Measurements from ENCODE around the gene LRATD1.

The LRATD1 gene

DNA sequence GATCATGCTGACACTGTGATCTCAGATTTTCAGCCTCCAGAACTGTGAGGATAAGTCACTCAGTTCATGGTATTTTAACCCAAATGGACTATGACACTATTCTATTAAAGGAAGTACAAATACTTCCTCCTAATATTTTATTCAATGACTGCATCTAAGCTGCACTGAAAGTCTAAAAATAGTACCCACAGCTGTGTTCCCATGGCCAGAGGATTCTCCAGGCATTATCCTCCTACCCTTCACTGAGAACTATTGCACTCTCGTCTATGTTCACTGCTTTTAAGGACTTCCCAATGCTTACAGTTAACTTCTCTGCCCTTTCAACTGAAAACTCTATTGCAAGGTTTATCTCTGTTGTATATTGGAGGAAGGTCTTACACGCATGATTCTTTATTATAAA lies 15.2 kb downstream of the LRATD1 start:
- H3K27me3 ChIP-seq (ENCODE audit: insufficient read depth, insufficient read length) = no peaks in the 10 kb centered on the region
- H3K9me3 ChIP-seq (ENCODE audit: insufficient read depth, low read length) = no peaks in the 10 kb centered on the region
- H3K9ac ChIP-seq (ENCODE audit: insufficient read length, low read depth) = no peak overlapping the region
- no peak overlapping the region for H3K4me3 ChIP-seq (ENCODE audit: insufficient read length, low read depth)
- H3K36me3 ChIP-seq (ENCODE audit: insufficient read depth, insufficient read length, low read length) = no peaks in the 10 kb centered on the region
- H3K4me1 ChIP-seq (ENCODE audit: insufficient read depth, insufficient read length) = no peaks in the 10 kb centered on the region
- TF ChIP-seq SUZ12 (IDR thresholded peaks at IDR 0.05; ENCODE audit: extremely low read depth, insufficient read depth, insufficient read length) = no peak
- no peak for TF ChIP-seq ZNF274 (IDR thresholded peaks at IDR 0.05; ENCODE audit: low read depth, low read length)
- no peak for TF ChIP-seq YY1 (IDR thresholded peaks at IDR 0.05; ENCODE audit: insufficient read depth, insufficient read length)
- no peak for DNase-seq (ENCODE audit: low read depth, low spot score)

DNA sequence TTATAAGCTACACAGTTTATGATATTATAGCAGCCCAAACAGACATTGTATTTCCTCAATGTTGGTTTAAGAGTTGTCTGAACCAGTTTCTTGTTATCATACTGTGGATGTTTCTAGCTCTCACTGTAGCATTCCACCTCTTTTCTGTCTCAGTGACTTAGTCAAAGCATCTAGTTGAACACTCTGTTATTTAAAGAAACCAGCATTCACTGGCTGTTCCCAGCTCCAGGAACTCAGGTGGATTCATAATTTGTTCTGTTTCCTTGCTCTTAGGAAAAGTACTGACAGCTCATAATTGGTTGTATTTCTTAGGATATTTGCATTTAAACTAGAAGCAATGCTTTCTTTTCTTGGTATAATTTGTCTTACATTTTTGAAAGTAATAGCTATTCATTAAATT lies 17.5 kb downstream of the LRATD1 start:
- Histone ChIP-seq H3K9ac (ENCODE audit: insufficient read length, low read depth) (no peak overlapping the region), H3K36me3 (ENCODE audit: insufficient read depth, insufficient read length, low read length) (no peaks in the 10 kb centered on the region), H3K4me3 (ENCODE audit: insufficient read length, low read depth) (no peak overlapping the region), H3K9me3 (ENCODE audit: insufficient read depth, low read length) (no peaks in the 10 kb centered on the region), H3K4me1 (ENCODE audit: insufficient read depth, insufficient read length) (no peaks in the 10 kb centered on the region), H3K27me3 (ENCODE audit: insufficient read depth, insufficient read length) (no peaks in the 10 kb centered on the region)
- no peak for TF ChIP-seq ZNF274 (IDR thresholded peaks at IDR 0.05; ENCODE audit: low read depth, low read length)
- no peak for TF ChIP-seq SUZ12 (IDR thresholded peaks at IDR 0.05; ENCODE audit: extremely low read depth, insufficient read depth, insufficient read length)
- TF ChIP-seq YY1 (IDR thresholded peaks at IDR 0.05; ENCODE audit: insufficient read depth, insufficient read length) = no peak
- no peak for DNase-seq (ENCODE audit: low read depth, low spot score)

- no peak overlapping the region for H3K9ac ChIP-seq (ENCODE audit: insufficient read length, low read depth)
- H3K36me3 ChIP-seq (ENCODE audit: insufficient read depth, insufficient read length, low read length) = no peaks in the 10 kb centered on the region
- no peaks in the 10 kb centered on the region for H3K9me3 ChIP-seq (ENCODE audit: insufficient read depth, low read length)
- no peak overlapping the region for H3K4me3 ChIP-seq (ENCODE audit: insufficient read length, low read depth)
- TF ChIP-seq SUZ12 (IDR thresholded peaks at IDR 0.05; ENCODE audit: extremely low read depth, insufficient read depth, insufficient read length) (no peak), YY1 (IDR thresholded peaks at IDR 0.05; ENCODE audit: insufficient read depth, insufficient read length) (no peak), ZNF274 (IDR thresholded peaks at IDR 0.05; ENCODE audit: low read depth, low read length) (no peak)
- DNase-seq (ENCODE audit: low read depth, low spot score) = no peak
- no peaks in the 10 kb centered on the region for H3K4me1 ChIP-seq (ENCODE audit: insufficient read depth, insufficient read length)
- no peaks in the 10 kb centered on the region for H3K27me3 ChIP-seq (ENCODE audit: insufficient read depth, insufficient read length)
These were observed 22.3 kb downstream of the LRATD1 start for GRCh38 chr2:14654835-14655282.

GRCh38 chr2:14656146-14656545 lies 23.6 kb downstream of the LRATD1 start:
- H3K9me3 ChIP-seq (ENCODE audit: insufficient read depth, low read length) = no peaks in the 10 kb centered on the region
- no peaks in the 10 kb centered on the region for H3K4me1 ChIP-seq (ENCODE audit: insufficient read depth, insufficient read length)
- no peaks in the 10 kb centered on the region for H3K27me3 ChIP-seq (ENCODE audit: insufficient read depth, insufficient read length)
- DNase-seq (ENCODE audit: low read depth, low spot score) = no peak
- no peaks in the 10 kb centered on the region for H3K36me3 ChIP-seq (ENCODE audit: insufficient read depth, insufficient read length, low read length)
- TF ChIP-seq SUZ12 (IDR thresholded peaks at IDR 0.05; ENCODE audit: extremely low read depth, insufficient read depth, insufficient read length) = no peak
- no peak for TF ChIP-seq ZNF274 (IDR thresholded peaks at IDR 0.05; ENCODE audit: low read depth, low read length)
- no peak for TF ChIP-seq YY1 (IDR thresholded peaks at IDR 0.05; ENCODE audit: insufficient read depth, insufficient read length)
- H3K4me3 ChIP-seq (ENCODE audit: insufficient read length, low read depth) = no peak overlapping the region
- no peak overlapping the region for H3K9ac ChIP-seq (ENCODE audit: insufficient read length, low read depth)

DNA sequence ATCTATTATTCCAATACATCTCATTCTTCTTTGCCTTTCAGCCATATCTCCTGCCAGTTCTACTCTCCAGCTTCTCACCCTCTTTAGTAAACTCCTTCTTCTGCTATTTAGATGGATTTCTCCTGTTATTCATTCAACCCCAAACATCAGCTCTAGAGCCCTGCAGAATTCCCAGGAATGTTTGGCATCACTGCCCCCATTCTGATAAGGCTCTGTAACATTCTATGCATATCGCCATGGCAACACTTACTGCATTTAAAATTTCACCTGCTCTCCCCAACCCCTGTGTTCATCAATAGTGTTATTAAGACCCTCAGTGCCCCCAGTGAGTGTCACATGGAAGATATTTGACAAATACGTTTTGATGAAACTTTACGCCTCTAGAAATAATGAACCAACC lies 28.6 kb downstream of the LRATD1 start:
- no peaks in the 10 kb centered on the region for H3K4me1 ChIP-seq (ENCODE audit: insufficient read depth, insufficient read length)
- H3K4me3 ChIP-seq (ENCODE audit: insufficient read length, low read depth) = no peak overlapping the region
- no peak overlapping the region for H3K9ac ChIP-seq (ENCODE audit: insufficient read length, low read depth)
- TF ChIP-seq SUZ12 (IDR thresholded peaks at IDR 0.05; ENCODE audit: extremely low read depth, insufficient read depth, insufficient read length) (no peak), YY1 (IDR thresholded peaks at IDR 0.05; ENCODE audit: insufficient read depth, insufficient read length) (no peak), ZNF274 (IDR thresholded peaks at IDR 0.05; ENCODE audit: low read depth, low read length) (no peak)
- no peaks in the 10 kb centered on the region for H3K36me3 ChIP-seq (ENCODE audit: insufficient read depth, insufficient read length, low read length)
- H3K27me3 ChIP-seq (ENCODE audit: insufficient read depth, insufficient read length) = no peaks in the 10 kb centered on the region
- peak; percentile 8 for DNase-seq (ENCODE audit: low read depth, low spot score)
- H3K9me3 ChIP-seq (ENCODE audit: insufficient read depth, low read length) = no peaks in the 10 kb centered on the region

DNA sequence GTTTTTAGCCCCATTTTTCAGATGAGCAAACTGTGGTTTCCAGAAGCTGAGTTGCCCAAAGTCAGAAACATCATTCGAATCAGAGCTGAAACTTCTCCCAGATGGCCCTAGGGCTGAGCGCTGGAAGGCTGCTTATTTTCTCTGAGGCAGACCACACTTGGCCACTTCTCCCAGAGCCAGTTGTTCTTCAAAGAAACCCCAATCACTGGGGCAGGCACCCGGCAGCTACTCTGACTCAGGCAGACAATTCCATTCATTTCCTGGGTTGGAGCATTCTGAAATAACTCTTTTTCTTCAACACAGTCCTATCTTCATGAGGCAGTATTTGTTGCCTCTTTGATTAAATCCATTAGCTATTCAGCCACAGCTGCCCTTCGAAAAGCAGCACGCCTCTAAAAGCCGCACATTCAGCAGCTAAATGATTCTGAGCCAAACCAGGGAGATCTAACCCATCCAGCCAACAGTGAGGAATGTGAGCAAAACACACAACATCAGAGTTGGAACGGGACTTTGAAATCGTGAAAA lies 40.9 kb downstream of the LRATD1 start:
- no peak overlapping the region for H3K9ac ChIP-seq (ENCODE audit: insufficient read length, low read depth)
- TF ChIP-seq ZNF274 (IDR thresholded peaks at IDR 0.05; ENCODE audit: low read depth, low read length) (no peak), YY1 (IDR thresholded peaks at IDR 0.05; ENCODE audit: insufficient read depth, insufficient read length) (no peak), SUZ12 (IDR thresholded peaks at IDR 0.05; ENCODE audit: extremely low read depth, insufficient read depth, insufficient read length) (no peak)
- no peak for DNase-seq (ENCODE audit: low read depth, low spot score)
- H3K4me3 ChIP-seq (ENCODE audit: insufficient read length, low read depth) = no peak overlapping the region
- no peaks in the 10 kb centered on the region for H3K4me1 ChIP-seq (ENCODE audit: insufficient read depth, insufficient read length)
- H3K36me3 ChIP-seq (ENCODE audit: insufficient read depth, insufficient read length, low read length) = no peaks in the 10 kb centered on the region
- H3K27me3 ChIP-seq (ENCODE audit: insufficient read depth, insufficient read length) = no peaks in the 10 kb centered on the region
- H3K9me3 ChIP-seq (ENCODE audit: insufficient read depth, low read length) = no peaks in the 10 kb centered on the region

DNA sequence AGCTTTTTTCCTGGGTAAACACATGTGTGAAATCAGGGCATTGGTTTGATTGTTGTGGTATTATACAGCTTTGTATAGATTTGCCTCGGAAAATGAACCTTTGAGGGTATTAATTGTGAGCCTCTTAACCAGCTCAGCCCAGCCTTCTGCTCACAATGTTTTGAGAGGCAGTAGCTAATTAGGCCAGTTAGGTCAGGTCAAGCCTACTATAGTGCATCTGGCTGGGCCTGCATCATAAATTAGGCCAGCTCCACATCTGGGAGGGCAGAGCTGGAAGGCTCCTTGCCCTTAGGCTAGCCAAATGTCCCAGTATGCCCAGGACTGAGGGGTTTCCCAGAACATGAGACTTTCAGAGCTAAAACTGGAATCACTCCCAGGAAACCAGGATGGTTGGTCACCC lies 43.0 kb downstream of the LRATD1 start:
- no peak for TF ChIP-seq ZNF274 (IDR thresholded peaks at IDR 0.05; ENCODE audit: low read depth, low read length)
- TF ChIP-seq SUZ12 (IDR thresholded peaks at IDR 0.05; ENCODE audit: extremely low read depth, insufficient read depth, insufficient read length) = no peak
- TF ChIP-seq YY1 (IDR thresholded peaks at IDR 0.05; ENCODE audit: insufficient read depth, insufficient read length) = no peak
- no peak overlapping the region for H3K4me3 ChIP-seq (ENCODE audit: insufficient read length, low read depth)
- H3K9ac ChIP-seq (ENCODE audit: insufficient read length, low read depth) = no peak overlapping the region
- no peaks in the 10 kb centered on the region for H3K9me3 ChIP-seq (ENCODE audit: insufficient read depth, low read length)
- no peaks in the 10 kb centered on the region for H3K36me3 ChIP-seq (ENCODE audit: insufficient read depth, insufficient read length, low read length)
- H3K4me1 ChIP-seq (ENCODE audit: insufficient read depth, insufficient read length) = no peaks in the 10 kb centered on the region
- H3K27me3 ChIP-seq (ENCODE audit: insufficient read depth, insufficient read length) = no peaks in the 10 kb centered on the region
- no peak for DNase-seq (ENCODE audit: low read depth, low spot score)

All from NT2/D1 (cell line).